ENCODE measurements around the gene GET3.
A peak's percentile ranks its signal among the peaks of the same experiment; 100 is the strongest.

The GET3 gene

DNA sequence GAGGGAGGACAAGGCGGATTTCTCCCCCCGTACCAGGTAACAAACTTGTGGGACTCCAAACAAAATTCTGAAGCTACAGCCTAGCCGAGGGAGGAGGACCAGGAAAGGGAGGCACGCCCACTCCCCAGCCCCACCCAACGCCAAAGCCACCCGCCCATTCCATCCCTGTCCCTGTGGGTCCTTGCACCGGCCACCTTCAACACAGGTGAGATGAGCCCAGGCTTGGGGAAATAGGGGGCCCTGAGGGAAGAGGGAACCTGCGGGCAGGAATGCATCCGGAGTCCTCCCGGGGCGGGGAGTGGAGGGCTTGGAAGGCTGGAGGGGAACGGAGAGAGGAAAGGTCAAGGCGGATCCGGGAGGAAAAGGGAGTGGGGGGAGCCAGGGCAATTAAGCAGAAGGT is 14.3 kb downstream of the GET3 start, which contains the start of gene BEST2:
Gene BEST2, plus strand, starts transcription at position 157 of the 400 bp plus-strand sequence. CDS start 802 bp downstream, outside the sequence.
- Mint-ChIP-seq H3K4me3 (no peak within 1 kb of the TSS), H3K27ac (no peak within 1 kb of the TSS), H3K27me3 (ENCODE audit: low read depth) (peaks cover 17% of the 10 kb centered on the region)

DNA sequence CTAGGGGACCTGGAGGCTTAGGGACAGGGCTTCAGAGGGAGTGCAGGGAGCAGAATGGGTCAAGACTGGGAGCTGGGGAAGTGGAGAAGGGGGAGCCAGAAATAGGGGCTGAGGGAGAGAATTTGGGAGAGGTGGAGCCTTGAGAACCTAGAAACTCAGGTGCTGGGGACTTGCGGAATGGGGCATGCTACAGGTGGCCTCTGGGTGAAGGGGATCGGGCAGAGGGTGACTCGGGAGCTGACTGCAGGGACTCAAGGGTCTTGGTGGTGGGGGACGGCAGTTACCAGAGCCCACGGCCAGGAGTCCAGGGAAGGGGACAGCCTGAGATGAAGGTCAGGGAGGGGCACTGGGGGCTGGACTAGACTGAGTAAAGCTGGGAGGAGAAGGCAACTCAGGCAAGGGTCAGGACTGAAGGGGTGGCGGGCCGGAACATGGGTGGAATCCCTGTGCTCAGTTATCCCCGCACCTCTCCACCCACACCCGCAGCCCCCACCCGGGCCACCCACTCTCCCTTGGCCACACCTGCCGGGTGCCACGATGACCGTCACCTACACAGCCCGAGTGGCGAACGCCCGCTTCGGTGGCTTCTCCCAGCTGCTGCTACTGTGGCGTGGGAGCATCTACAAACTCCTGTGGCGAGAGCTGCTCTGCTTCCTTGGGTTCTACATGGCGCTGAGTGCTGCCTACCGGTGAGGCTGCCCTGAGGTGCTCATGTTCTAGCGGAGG is 14.9 kb downstream of the GET3 start:
- H3K9me3 Mint-ChIP-seq: peaks cover 6% of the 10 kb centered on the region
- peaks cover 4% of the 10 kb centered on the region for H3K4me1 Mint-ChIP-seq (ENCODE audit: low read depth)
- no peak overlapping the region for H3K27ac Mint-ChIP-seq
- H3K27me3 Mint-ChIP-seq (ENCODE audit: low read depth): peaks cover 17% of the 10 kb centered on the region
- no peak for DNase-seq (ENCODE audit: low spot score)
- peaks cover 12% of the 10 kb centered on the region for H3K36me3 Mint-ChIP-seq (ENCODE audit: low read depth)
- no peak overlapping the region for H3K4me3 Mint-ChIP-seq

More for the DNA sequence above, 14.3 kb downstream of the GET3 start, which contains the start of gene BEST2:
- peaks cover 6% of the 10 kb centered on the region for H3K9me3 Mint-ChIP-seq
- DNase-seq (ENCODE audit: low spot score): no peak
- peaks cover 18% of the 10 kb centered on the region for H3K36me3 Mint-ChIP-seq (ENCODE audit: low read depth)
- peaks cover 4% of the 10 kb centered on the region for H3K4me1 Mint-ChIP-seq (ENCODE audit: low read depth)

DNA sequence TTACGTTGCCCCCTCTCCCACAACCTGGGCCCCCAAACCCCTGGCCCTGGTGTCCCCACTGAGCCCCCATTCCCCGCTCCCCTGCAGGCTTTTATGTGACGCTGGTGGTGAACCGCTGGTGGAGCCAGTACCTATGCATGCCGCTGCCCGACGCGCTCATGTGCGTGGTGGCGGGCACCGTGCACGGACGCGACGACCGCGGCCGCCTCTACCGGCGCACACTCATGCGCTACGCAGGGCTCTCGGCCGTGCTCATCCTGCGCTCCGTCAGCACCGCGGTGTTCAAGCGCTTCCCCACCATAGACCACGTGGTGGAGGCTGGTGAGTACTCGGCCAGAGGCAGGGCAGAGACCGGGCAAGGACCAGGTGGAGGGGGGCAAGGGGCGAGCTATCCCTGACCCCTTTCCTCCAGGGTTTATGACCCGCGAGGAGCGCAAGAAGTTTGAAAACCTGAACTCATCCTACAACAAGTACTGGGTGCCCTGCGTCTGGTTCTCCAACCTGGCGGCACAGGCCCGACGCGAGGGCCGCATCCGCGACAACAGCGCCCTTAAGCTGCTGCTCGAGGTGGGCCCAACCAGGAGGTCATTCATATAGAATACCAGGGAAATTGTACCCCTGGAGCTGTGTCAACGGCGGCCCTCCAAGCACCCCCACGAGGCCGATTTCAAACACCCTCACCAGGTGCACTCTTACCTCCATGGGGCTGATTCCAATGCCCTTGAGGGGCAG is 17.3 kb downstream of the GET3 start:
- no peak for DNase-seq (ENCODE audit: low spot score)
- H3K27ac Mint-ChIP-seq: no peak overlapping the region
- H3K4me1 Mint-ChIP-seq (ENCODE audit: low read depth): peaks cover 5% of the 10 kb centered on the region
- H3K27me3 Mint-ChIP-seq (ENCODE audit: low read depth): peaks cover 17% of the 10 kb centered on the region
- H3K4me3 Mint-ChIP-seq: no peak overlapping the region
- H3K9me3 Mint-ChIP-seq: no peaks in the 10 kb centered on the region
- H3K36me3 Mint-ChIP-seq (ENCODE audit: low read depth): no peaks in the 10 kb centered on the region

DNA sequence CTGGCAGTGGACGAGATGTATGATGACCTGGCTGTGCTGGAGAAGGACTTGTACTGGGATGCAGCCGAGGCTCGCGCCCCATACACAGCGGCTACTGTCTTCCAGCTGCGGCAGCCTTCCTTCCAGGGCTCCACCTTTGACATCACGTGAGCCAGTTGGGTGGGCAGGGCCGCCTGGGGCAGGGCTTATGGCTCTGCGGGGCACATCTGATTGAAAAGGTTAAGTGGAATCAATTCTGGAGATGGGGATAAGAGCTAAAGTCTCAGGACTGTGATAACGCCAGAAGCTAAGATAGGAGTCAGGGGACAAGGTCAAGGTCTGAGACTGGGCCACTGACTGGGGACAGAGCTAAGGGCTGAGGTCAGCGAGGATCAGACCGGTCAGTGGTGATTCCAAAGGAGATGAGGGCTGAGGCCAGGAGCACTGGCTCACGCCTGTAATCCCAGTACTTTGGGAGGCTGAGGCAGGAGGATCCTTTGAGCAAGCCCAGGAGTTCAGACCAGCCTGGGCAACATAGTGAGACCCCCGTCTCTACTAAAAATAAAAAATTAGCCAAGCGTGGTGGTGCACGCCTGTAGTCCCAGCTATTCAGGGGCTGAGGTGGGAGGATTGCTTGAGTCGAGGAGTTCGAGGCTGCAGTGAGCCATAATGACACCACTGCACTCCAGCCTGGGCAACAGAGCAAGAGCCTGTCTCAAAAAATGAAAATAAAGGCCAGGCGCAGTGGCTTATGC is 19.0 kb downstream of the GET3 start:
- Mint-ChIP-seq H3K9me3 (no peaks in the 10 kb centered on the region), H3K27me3 (ENCODE audit: low read depth) (peaks cover 7% of the 10 kb centered on the region), H3K4me3 (no peak overlapping the region), H3K36me3 (ENCODE audit: low read depth) (no peaks in the 10 kb centered on the region), H3K4me1 (ENCODE audit: low read depth) (peaks cover 6% of the 10 kb centered on the region), H3K27ac (no peak overlapping the region)
- DNase-seq (ENCODE audit: low spot score): no peak

DNA sequence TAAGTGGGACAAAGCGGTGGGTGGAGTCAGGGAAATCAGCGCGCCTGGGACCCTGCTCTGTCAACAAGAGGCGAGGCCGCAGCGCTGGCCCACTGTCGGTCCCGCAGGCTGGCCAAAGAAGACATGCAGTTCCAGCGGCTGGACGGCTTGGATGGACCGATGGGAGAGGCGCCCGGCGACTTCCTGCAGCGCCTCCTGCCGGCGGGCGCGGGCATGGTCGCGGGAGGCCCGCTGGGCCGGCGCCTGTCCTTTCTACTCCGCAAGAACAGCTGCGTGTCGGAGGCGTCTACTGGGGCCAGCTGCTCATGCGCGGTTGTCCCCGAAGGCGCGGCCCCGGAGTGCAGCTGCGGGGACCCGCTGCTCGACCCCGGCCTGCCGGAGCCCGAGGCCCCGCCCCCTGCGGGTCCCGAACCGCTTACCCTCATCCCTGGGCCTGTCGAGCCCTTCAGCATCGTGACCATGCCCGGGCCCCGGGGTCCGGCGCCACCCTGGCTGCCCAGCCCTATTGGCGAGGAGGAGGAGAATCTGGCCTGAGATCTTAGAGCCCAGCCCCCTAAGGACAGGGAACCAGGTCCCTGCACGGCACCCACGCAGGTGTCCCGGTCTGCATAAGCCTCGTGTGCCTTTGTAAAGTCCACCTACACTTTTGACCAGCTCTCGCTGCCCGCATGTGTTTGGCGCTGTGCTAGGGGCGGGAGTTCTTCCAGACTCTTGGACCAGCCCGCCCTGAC is 20.4 kb downstream of the GET3 start:
- Mint-ChIP-seq H3K36me3 (ENCODE audit: low read depth) (no peaks in the 10 kb centered on the region), H3K27me3 (ENCODE audit: low read depth) (peaks cover 4% of the 10 kb centered on the region), H3K27ac (no peak overlapping the region), H3K9me3 (no peaks in the 10 kb centered on the region), H3K4me1 (ENCODE audit: low read depth) (peaks cover 6% of the 10 kb centered on the region), H3K4me3 (peak overlapping the region; percentile 58)
- DNase-seq (ENCODE audit: low spot score): peak; percentile 76

DNA sequence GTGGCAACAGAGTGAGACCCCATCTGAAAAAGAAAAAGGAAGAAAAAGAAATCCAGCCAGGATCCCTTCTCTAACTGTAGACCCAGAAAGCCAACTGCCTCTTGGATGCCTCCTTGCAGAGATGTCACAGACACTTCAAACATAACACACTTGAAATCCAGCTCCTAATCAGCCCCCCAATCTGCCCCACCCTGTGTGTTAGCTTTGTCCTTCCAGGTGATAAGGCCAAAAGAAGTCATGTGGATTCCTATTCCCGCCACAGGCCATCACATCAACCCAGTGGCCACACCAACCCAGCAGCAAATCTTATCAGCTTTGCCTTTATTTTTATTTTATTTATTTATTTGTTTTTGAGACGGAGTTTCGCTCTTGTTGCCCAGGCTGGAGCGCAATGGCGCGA is 22.4 kb downstream of the GET3 start:
- Mint-ChIP-seq H3K27me3 (ENCODE audit: low read depth) (no peaks in the 10 kb centered on the region), H3K36me3 (ENCODE audit: low read depth) (no peaks in the 10 kb centered on the region), H3K4me3 (no peak overlapping the region), H3K4me1 (ENCODE audit: low read depth) (peaks cover 6% of the 10 kb centered on the region), H3K27ac (no peak overlapping the region), H3K9me3 (no peaks in the 10 kb centered on the region)
- DNase-seq (ENCODE audit: low spot score): no peak

DNA sequence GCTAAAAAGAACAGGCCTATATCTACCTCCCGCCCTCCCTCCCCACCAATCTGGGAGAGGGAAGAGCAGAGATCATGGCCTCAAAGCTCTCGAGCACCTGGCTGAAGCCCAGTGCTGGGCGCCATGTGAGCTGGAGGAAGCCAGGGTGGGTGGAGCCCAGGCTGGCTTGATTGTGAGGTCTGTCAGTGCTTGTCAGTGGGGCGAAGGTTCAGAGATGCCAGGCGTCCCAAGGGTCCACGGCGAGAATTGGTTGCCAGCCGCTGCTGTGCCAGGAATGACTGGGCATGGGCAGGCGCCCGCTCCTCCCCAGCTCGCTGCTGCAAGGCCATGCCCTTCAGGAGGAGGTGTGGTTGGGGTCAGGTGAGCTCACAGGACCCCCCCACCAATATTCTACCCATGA is 25.8 kb downstream of the GET3 start:
- no peak for DNase-seq (ENCODE audit: low spot score)
- Mint-ChIP-seq H3K9me3 (no peaks in the 10 kb centered on the region), H3K4me1 (ENCODE audit: low read depth) (peaks cover 8% of the 10 kb centered on the region), H3K36me3 (ENCODE audit: low read depth) (no peaks in the 10 kb centered on the region), H3K4me3 (no peak overlapping the region), H3K27ac (no peak overlapping the region), H3K27me3 (ENCODE audit: low read depth) (no peaks in the 10 kb centered on the region)

DNA sequence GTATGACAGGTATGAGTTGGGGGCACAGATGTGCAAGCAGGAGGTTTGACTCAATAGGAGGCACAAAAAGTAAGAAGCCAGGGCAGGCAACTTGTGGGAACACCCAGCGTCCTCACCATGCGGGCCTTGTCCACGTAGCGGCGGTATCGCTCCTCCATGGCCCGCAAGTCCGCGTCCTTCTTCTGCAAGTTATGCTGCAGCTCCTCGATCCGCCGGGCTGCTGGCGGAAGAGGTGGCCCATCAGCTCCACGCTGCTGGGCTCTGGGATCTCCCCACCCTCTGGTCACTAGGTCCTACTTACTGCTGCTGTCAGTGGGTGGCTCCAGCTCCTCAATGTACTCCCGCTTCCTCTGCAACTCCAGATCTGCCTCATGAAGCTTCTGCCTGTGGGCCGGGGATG is 27.4 kb downstream of the GET3 start:
- H3K4me1 Mint-ChIP-seq (ENCODE audit: low read depth): peaks cover 10% of the 10 kb centered on the region
- no peaks in the 10 kb centered on the region for H3K36me3 Mint-ChIP-seq (ENCODE audit: low read depth)
- no peaks in the 10 kb centered on the region for H3K9me3 Mint-ChIP-seq
- DNase-seq (ENCODE audit: low spot score): no peak
- H3K27me3 Mint-ChIP-seq (ENCODE audit: low read depth): no peaks in the 10 kb centered on the region
- no peak overlapping the region for H3K4me3 Mint-ChIP-seq
- no peak overlapping the region for H3K27ac Mint-ChIP-seq

DNA sequence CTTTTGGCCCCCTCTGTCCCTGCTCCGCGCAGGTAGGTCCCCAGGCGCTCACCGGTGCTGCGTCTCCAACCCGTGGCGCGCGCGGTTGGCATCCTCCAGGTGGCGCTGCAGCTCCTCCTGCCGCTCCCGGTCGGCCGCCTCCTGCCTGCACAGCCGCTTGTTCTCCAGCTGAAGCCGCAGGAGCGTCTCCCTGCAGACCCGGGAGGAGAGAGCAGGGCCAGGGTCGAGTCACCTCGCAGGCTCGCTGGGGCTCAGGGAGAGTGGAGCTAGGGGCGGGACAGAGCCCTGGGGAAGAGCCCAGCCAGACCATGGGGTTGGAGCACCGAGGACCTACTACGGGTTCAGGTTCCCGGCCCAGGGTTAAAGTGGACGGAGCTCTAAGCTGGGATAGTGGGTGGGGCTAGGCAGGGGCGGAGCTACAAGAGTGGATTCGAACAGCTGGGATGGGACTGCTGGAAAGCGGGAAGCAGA is 28.8 kb downstream of the GET3 start:
- DNase-seq (ENCODE audit: low spot score): peak; percentile 80
- Mint-ChIP-seq H3K9me3 (no peaks in the 10 kb centered on the region), H3K27ac (peak overlapping the region; percentile 36), H3K4me3 (peak overlapping the region; percentile 52), H3K36me3 (ENCODE audit: low read depth) (no peaks in the 10 kb centered on the region), H3K27me3 (ENCODE audit: low read depth) (no peaks in the 10 kb centered on the region), H3K4me1 (ENCODE audit: low read depth) (peaks cover 7% of the 10 kb centered on the region)

DNA sequence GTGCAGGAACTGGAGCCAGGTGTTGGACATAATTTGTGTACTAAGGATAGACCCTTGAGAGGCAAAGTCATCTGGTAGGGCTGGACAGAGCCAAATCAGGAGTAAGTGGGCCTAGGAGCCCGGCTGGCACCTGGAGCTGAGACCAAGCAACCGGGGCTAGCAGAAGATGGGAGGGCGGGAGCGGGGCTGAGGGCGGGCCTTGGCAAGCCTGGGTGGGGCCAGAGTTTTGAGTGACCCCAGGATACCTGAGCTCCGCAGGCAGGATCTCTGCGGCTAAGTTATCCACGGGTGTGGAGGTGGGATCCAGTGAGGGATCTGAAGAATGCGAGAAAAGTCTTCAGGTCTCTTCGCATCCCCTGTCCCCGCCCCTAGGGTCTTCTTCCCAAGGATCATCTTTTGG is 29.9 kb downstream of the GET3 start:
- peaks cover 7% of the 10 kb centered on the region for H3K4me1 Mint-ChIP-seq (ENCODE audit: low read depth)
- no peak for DNase-seq (ENCODE audit: low spot score)
- no peaks in the 10 kb centered on the region for H3K27me3 Mint-ChIP-seq (ENCODE audit: low read depth)
- no peak overlapping the region for H3K27ac Mint-ChIP-seq
- no peaks in the 10 kb centered on the region for H3K9me3 Mint-ChIP-seq
- H3K36me3 Mint-ChIP-seq (ENCODE audit: low read depth): no peaks in the 10 kb centered on the region
- no peak overlapping the region for H3K4me3 Mint-ChIP-seq

DNA sequence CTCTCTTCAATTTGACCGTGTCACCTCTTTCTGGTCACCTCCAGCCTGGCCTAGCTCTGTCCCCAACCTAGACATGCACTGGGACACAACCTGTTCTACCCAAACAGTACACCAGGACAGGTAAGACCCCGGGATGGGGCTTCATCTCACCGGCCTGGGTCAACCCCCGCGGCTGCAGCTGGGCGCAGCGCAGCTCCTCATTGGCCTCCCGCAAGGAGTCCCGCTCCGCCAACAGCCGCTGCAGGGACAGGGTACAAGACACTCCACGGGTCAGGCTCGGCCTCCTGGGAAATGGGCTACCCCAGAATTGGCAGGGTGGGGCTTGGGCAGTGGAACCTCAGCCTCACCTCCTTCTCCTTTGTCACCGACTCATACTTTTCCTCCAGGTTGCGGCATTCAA is 30.4 kb downstream of the GET3 start:
- Mint-ChIP-seq H3K4me1 (ENCODE audit: low read depth) (peaks cover 7% of the 10 kb centered on the region), H3K27ac (no peak overlapping the region), H3K36me3 (ENCODE audit: low read depth) (no peaks in the 10 kb centered on the region), H3K9me3 (no peaks in the 10 kb centered on the region), H3K4me3 (no peak overlapping the region), H3K27me3 (ENCODE audit: low read depth) (no peaks in the 10 kb centered on the region)
- DNase-seq (ENCODE audit: low spot score): no peak

DNA sequence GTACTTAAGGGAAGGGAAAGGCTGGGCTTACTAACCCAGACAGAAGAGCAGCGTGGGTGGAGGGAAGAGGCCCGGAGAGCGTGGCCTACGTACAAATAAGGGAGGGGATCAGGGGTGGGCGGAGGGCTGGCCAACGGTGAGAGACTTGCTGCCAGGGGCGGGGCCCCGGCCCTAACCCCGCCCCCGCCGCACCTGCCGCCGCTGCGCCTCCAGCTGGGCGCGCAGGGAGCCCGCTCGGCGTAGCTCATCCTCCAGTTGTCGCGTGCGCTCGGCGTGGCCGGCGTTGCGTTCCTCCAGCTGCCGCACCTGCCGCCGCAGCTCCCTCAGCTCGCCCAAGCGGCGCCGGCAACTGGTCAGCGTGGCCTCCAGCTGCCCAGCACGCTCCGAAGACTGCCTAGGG is 32.4 kb downstream of the GET3 start:
- peak; percentile 21 for DNase-seq (ENCODE audit: low spot score)
- no peaks in the 10 kb centered on the region for H3K9me3 Mint-ChIP-seq
- H3K36me3 Mint-ChIP-seq (ENCODE audit: low read depth): no peaks in the 10 kb centered on the region
- H3K4me1 Mint-ChIP-seq (ENCODE audit: low read depth): peaks cover 8% of the 10 kb centered on the region
- H3K27ac Mint-ChIP-seq: no peak overlapping the region
- no peak overlapping the region for H3K4me3 Mint-ChIP-seq
- no peaks in the 10 kb centered on the region for H3K27me3 Mint-ChIP-seq (ENCODE audit: low read depth)

DNA sequence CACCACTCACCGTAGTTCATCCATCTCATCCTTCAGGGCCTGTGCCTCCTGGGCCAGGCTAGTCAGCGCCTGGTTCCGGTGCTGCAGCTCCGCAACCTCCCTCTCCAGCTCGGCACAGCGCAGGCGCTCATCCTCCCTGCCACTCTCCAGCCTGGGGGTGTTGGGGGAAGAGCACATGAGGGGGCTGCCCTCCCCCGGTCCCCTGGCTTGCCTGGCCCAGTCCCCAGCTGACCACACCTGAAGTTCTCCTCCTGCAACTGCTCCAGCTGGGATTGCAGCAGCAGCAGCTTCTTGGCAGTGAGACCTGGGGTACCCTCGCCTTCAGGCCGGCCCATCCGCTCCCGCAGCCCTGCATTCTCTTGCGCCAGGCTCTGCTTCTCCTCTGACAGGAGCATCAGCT is 33.6 kb downstream of the GET3 start:
- Mint-ChIP-seq H3K4me1 (ENCODE audit: low read depth) (peaks cover 7% of the 10 kb centered on the region), H3K36me3 (ENCODE audit: low read depth) (no peaks in the 10 kb centered on the region), H3K27me3 (ENCODE audit: low read depth) (no peaks in the 10 kb centered on the region), H3K27ac (no peak overlapping the region), H3K9me3 (no peaks in the 10 kb centered on the region), H3K4me3 (no peak overlapping the region)
- DNase-seq (ENCODE audit: low spot score): no peak

Data from T-helper 2 cell treated with Interferon-gamma antibody and Interleukin-4, amounts not matched to agents 5 μg/mL and 100 μg/mL, for 36 hours (primary cell).